ENCODE data around the gene MCOLN1. TPM values are rescaled to one million over a fixed set of nuclear protein-coding genes. Genes with fewer than 3 reads are reported as not detected.

Gene MCOLN1
- total RNA-seq, 4 donors from 2014 or later: 24.5 to 41.1 (median 31.9) TPM

- ATAC-seq (ENCODE audit: low FRiP score) (no peak), DNase-seq (ENCODE audit: low spot score) (no peak)
- TF ChIP-seq CTCF (IDR thresholded peaks at IDR 0.05): no peak
Observed at GRCh38 chr19:7516333-7516732, 6.1 kb upstream of the MCOLN1 start.

- DNase-seq (ENCODE audit: low spot score) (no peak), ATAC-seq (ENCODE audit: low FRiP score) (no peak)
- TF ChIP-seq CTCF (IDR thresholded peaks at IDR 0.05): no peak
Observed at GRCh38 chr19:7516878-7517277, 5.5 kb upstream of the MCOLN1 start.

- DNase-seq (ENCODE audit: low spot score): no peak
- ATAC-seq (ENCODE audit: low FRiP score): no peak
- no peak for TF ChIP-seq CTCF (IDR thresholded peaks at IDR 0.05)
Observed at GRCh38 chr19:7519361-7520130, 2.9 kb upstream of the MCOLN1 start.

- TF ChIP-seq CTCF (IDR thresholded peaks at IDR 0.05): no peak
- ATAC-seq (ENCODE audit: low FRiP score) (no peak), DNase-seq (ENCODE audit: low spot score) (no peak)
Observed at GRCh38 chr19:7520131-7521051, 2.0 kb upstream of the MCOLN1 start.

- ATAC-seq (ENCODE audit: low FRiP score) (no peak), DNase-seq (ENCODE audit: low spot score) (no peak)
- TF ChIP-seq CTCF (IDR thresholded peaks at IDR 0.05): no peak
Observed at GRCh38 chr19:7521551-7522071, 813 bp upstream of the MCOLN1 start.

- no peak for TF ChIP-seq CTCF (IDR thresholded peaks at IDR 0.05)
- DNase-seq (ENCODE audit: low spot score) (no peak), ATAC-seq (ENCODE audit: low FRiP score) (no peak)
Observed at GRCh38 chr19:7522923-7523667, 671 bp downstream of the MCOLN1 start.

Measured in omental fat pad (tissue), 4 donors.